Activated CD4-positive, CD25-positive, alpha-beta regulatory T cell treated with anti-CD3 and anti-CD28 coated beads, Interleukin-2, amount 50 U/mL, for 16 hours (primary cell): Measurements from ENCODE around the gene RNF224.
"Not testable (repeated sequence)": the region's sequence is repeated elsewhere in the genome, so short reads cannot be mapped to it uniquely, and the experiment has no call there.

Experiments used
- DNase-seq: peaks from one replicate; pipeline ENCODE4 v3.0.0-alpha.2; 2020; ENCODE audit warnings: low read depth, low spot score

The RNF224 gene

DNA sequence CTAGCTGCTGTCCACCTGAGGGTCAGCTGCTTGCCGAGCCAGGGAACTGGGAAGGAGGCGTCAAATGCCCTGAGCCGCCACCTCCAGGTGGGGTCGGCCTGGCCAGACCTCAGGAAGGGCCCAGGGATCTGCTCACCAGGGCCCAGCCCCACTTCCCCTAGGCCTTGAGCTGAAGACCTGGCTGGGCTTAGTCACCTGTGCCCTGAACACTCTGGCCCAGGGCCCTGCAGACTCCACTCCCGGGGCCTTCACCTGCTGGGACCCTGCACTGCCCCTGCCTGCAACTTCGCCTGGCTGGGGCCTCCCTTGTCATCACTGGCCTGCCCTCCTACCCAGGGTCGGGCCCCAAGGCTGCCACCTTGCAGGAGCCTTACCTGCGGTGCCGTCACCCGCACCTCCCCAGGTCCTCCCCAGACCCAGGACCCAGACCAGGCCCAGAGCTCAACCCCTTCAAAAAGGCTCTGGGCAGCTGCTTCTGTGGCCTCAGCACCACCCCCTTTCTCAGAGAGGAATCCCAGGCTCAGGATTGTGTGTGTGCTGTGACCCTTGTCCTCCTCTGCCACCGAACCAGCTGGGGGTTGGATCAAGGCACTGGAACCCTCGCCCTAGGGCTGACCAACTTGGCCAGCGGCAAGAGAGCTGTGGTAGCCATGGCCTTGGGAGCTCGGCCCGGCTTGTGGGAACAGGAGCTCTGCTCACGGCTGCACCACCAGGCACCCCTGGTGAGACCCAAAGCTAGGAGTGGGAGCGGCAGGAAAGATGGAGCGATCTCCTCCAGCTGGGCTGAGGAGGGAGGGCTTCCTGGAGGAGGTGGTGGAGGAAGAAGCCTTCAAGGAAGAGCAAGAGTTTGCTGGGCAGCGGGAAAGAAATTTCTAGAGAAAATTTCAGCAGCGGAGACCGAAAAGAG lies 26.7 kb downstream of the RNF224 start:
- DNase-seq: no peak

GRCh38 chr9:137254624-137255447 lies 27.5 kb downstream of the RNF224 start, which contains the start of gene NELFB:
Gene NELFB, plus strand, starts transcription at chr9:137255327.
- DNase-seq: peak; percentile 91

DNA sequence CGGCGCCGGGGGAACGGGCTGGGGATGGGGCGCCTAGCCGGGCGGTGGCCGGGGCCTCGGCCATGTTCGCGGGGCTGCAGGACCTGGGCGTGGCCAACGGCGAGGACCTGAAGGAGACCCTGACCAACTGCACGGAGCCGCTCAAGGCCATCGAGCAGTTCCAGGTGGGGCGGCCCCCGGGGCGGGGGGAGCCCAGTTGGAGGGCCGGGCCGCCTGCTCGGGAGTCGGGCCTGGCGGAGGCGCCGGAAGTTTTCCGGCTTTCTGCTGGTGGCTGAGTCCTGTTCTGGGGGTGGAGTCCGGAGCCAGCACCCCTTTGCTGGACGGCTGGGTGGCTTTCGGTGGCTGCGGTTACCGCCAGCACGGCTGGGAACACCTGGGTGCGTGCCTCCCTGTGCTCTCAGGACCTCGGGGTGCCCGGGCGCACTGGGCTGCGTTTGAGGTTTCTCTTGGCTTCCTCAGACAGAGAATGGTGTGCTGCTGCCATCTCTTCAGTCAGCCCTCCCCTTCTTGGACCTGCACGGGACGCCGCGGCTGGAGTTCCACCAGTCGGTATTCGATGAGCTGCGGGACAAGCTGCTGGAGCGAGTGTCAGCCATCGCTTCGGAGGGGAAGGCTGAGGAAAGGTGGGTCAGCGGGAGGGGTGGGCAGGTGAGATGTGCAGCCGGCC lies 28.3 kb downstream of the RNF224 start:
- no peak for DNase-seq

- DNase-seq: no peak
Measured at GRCh38 chr9:137256362-137256761, 29.1 kb downstream of the RNF224 start.

- DNase-seq: no peak
Measured at GRCh38 chr9:137256856-137257255, 29.6 kb downstream of the RNF224 start.

DNA sequence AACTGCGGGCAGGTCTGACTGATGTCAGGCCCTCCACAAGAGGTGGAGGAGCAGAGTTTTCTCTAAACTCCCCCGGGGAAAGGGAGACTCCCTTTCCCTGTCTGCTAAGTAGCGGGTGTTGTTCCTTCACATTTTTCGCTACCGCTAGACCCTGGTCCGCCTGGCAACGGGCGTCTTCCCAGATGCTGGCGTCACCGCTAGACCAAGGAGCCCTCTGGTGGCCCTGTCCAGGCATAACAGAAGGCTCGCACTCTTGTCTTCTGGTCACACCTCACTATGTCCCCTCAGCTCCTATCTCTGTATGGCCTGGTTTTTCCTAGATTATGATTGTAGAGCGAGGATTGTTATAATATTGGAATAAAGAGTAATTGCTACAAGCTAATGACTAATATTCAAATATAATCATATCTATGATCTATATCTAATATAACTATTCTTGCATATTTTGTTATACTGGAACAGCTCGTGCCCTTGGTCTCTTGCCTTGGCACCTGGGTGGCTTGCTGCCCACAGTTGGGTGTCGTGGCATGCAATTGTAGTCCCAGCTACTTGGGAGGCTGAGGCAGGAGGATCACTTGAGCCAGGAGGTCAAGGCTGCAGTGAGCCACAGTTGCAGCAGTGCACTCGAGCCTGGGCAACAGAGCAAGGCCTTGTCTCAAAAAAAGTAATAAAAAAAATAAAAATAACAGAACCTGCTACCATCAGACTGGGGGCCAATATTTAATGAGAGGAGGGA lies 35.0 kb downstream of the RNF224 start:
- not testable (repeated sequence) for DNase-seq

DNA sequence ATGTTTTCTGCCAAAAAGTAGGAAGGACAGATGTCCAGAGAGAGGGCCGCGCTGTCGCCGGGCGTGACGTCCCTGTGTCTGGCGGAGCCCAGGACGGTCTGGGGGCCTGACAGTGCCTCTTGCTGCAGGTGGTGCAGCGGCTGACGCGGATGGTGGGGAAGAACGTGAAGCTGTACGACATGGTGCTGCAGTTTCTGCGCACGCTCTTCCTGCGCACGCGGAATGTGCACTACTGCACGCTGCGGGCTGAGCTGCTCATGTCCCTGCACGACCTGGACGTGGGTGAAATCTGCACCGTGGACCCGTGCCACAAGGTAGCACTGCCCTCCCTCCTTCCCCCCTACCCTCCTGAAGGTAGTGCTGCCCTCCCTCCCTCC lies 35.6 kb downstream of the RNF224 start:
- DNase-seq: no peak

DNA sequence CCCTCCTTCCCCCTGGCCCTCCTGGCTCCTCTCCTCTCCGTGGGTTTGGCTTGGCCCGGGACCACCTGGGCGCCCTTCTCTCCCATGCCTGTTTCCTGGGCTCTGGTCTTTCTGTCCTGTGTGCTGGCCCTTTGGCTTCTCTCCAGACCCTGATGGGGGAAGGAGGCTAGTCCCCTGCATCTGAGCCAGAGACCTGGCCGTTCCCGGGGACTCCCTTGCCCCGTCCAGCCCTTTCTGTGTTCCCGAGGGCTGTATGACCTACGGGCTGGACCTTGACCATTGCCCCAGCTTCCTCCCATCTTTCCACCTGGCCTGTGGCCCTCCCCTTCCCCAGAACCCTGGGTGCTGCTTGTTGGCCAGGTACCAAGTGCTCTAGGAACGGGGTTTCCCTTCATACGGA lies 36.2 kb downstream of the RNF224 start:
- DNase-seq: no peak

DNA sequence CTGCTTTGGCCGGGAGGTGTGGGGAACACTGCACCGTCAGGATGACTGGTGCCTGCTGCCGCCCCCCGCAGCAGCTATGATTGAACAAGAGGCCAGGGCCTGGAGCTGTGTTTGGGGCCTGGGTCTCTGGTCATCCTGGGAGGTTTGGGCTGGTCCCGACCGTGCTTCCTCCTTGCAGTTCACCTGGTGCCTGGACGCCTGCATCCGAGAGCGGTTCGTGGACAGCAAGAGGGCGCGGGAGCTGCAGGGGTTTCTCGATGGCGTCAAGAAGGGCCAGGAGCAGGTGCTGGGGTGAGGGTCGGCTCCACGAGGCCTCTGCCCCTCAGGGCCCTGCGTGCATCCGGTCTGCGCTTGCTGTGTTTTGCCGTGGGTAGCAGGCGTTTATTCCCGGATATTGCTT lies 36.8 kb downstream of the RNF224 start:
- no peak for DNase-seq

DNA sequence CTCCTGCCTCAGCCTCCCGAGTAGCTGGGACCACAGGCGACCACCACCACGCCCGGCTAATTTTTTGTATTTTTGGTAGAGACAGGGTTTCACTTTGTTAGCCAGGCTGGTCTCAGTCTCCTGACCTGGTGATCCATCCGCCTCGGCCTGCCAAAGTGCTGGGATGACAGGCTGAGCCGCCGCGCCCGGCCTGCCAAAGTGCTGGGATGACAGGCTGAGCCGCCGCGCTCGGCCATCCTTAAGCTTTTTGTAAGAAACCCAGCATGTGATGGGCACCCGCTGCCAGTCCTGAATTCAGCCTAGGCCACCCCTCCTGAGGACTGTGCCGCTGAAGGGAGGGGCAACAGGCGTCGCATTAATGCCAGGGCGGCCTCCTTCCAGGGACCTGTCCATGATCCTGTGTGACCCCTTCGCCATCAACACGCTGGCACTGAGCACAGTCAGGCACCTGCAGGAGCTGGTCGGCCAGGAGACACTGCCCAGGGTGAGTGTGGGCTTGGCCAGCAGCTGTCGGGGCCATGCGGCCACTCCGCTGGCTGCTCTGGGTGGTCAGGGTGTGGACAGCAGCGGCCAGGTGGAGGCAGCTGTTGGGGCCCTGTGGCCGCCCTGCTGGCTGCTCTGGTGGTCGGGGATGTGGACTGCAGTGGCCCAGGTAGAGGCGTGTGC lies 38.3 kb downstream of the RNF224 start:
- DNase-seq: no peak

DNA sequence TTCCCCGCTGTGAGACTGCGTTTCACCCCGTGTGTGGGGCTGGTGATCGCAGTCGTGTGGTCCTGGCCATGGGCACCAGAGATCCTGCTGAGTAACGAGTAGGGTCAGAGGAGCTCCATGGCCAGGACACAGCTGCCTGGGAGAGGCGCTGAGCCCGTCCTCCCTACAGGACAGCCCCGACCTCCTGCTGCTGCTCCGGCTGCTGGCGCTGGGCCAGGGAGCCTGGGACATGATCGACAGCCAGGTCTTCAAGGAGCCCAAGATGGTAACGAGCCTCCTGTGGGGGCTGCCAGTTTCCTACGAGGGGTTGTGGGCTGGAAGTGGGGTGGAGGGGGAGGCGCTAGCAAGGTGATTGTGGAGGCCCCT lies 38.8 kb downstream of the RNF224 start:
- DNase-seq: no peak

DNA sequence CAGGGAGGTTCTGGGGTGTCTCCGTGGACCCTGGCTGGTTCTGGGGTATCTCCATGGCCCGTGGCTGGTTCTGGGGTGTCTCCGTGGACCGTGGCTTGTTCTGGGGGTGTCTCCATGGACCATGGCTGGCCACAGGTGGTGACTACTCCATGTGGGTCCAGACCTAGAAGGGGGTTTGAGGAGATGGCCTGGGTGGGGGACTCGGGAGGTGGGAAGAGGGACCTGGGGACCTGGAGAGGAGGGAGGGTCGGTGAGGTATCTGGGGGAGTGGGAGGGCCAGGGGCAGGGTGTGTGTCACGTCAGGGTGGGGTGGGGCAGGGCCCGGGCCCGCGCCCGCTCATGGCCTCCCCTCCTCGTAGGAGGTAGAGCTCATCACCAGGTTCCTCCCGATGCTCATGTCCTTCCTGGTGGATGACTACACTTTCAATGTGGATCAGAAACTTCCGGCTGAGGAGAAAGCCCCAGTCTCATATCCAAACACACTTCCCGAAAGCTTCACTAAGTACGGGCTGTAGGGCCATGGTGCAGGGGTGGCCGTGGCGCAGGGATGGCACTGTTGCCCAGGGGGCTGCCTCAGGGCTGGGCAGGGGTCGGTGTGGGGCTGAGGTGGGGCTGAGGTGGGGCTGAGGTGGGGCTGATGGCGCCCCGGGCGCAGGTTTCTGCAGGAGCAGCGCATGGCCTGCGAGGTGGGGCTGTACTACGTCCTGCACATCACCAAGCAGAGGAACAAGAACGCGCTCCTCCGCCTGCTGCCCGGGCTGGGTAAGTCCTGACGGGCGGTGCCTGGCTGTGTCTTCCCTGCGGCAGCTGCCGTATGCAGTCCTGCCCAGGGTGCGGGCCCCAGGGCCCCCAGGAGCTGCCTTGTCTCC lies 39.5 kb downstream of the RNF224 start:
- DNase-seq: no peak

GRCh38 chr9:137267933-137268355 lies 40.6 kb downstream of the RNF224 start:
- no peak for DNase-seq

DNA sequence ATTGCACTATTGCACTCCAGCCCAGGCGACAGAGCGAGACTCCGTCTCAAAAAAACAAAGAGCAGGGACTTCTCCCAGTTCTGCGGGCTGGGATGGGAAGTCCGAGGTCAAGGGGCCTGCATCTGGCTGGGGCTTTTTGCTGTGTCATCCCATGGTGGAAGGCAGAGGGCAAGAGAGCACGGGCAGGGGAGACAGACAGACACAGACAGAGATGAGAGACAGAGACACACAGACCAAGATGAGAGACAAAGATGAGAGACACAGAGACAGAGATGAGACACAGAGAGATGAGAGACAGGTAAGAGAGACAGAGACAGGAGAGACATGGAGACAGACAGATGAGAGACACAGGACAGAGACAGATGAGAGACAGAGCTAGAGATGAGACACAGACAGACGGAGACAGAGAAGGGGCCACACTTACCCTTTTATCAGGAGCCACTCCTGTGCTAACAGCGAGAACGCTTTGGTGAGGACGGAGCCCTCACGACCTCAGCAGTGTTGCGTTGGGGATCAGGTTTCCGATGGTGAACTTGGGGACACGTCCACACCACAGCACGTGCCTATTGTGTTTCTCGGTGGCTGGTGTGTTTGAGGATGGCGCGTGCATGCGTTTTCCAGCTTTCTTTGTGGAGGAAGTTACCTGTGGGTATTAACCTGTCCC lies 41.4 kb downstream of the RNF224 start:
- no peak for DNase-seq

GRCh38 chr9:137269231-137269772 lies 42.0 kb downstream of the RNF224 start:
- DNase-seq: no peak

GRCh38 chr9:137270929-137271695 lies 43.8 kb downstream of the RNF224 start:
- no peak for DNase-seq

GRCh38 chr9:137271696-137272076 lies 44.4 kb downstream of the RNF224 start:
- DNase-seq: no peak
